NCI-H2081 (cell line): Measurements from ENCODE around the gene ERGIC1.
"Not testable (repeated sequence)": the region's sequence is repeated elsewhere in the genome, so short reads cannot be mapped to it uniquely, and the experiment has no call there.

Experiments used
- DNase-seq, 2 experiments: peaks; one replicate each; lab custom pipeline; 2025; lab: John Stamatoyannopoulos, UW

ERGIC1 gene

DNA sequence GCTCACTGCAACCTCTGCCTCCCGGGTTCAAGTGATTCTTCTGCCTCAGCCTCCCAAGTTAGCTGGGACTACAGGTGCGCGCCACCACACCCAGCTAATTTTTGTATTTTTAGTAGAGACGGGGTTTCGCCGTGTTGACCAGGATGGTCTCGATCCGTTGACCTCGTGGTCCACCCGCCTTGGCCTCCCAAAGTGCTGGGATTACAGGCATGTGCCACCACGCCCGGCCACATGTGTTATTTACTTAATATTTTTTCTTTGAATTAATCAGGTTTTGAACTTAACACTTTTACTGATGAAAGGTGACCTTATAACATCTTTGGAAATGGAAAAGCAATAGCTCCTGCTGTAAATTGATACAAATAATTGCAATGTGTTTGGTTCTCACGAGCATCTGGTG lies 13.5 kb downstream of the ERGIC1 start:
- not testable (repeated sequence) for DNase-seq

DNA sequence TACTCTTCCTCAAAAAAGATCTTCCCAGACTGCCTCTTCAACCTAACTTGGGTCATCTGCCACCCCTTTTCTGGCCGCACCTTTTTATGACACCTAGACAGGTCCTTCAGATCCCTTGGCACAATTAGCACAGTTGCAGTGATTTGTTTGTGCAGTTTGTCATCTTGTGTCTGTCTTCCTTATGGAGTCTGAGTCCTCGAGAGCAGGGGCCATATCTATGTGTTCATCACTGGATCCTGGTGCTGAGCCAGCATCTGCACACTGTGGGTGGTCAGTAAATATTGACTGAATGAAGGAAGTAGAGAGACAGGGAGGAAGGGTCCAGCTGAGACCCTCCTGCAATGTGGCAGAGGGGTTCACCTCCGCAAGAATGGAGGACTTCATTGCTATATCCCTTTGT lies 14.4 kb downstream of the ERGIC1 start:
- no peak for DNase-seq

DNA sequence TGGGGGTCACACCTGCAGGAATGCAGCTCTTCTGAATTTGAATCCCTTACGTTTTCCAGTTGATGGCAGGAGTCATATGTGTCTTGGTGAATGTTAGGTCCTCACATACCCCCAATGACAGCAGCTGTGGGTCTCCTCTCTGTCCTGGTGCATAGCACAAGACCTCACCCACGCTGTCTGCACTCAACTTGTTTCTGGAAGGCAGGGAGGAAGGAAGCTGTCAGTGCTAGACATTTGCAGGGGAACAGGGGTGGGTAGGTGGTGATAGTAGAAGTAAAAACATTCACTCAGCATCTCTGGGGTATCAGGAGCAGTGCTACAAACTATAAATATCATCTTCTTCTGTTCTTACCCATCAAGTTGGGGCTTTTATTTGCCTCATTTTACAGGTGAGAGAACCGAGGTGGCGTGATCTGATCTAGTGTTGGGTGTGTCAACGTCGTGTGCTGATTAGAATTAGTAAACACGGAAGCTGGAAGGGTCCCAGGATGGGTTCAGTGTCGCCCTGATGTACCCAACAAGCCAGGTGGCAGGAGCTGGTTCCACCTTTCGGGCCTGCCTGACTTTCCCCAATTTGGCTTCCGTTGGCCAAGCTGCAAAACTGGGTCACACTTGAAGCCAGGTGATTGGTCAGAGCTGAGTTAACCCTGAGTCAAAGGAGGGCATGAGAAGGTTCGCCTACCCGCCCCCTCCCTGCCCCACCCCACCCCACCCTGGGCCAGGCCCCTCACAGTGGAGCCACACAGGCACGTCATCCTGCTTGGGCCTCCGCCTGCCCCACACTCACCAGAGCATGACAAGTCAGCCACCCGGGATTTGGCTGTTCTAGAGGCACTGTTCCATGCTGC lies 15.8 kb downstream of the ERGIC1 start:
- no peak for DNase-seq

DNA sequence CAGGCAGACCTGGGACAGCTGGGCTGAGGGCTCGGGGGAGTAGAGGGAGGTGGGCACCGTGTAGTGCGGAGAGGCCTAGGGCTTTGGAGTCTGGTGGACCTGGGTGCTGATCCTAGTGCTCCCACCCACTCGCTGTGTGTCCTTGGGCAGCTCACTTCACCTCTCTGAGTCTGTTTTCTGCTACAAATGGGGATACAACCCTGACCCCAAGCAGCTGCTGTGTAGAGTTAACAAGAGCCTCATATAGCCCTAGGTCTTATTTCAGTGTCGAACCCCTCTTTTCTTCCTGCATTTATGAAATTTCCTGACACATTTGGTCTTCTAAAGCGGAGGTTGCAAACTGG lies 16.4 kb downstream of the ERGIC1 start:
- DNase-seq = no peak

DNA sequence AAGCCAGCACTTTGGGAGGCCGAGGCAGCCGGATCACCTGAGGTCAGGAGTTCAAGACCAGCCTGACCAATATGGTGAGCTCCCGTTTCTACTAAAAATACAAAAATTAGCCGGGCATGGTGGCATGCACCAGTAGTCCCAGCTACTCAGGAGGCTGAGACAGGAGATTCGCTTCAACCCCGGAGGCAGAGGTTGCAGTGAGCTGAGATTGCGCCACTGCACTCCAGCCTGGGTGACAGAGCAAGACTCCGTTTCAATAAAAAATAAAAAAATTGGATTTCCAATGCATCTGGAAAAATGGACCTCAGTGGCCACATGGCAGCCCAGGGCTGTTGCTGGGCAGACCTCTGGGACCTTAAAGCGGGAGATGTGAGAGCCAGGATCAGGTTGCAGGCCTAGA lies 17.2 kb downstream of the ERGIC1 start:
- DNase-seq = not testable (repeated sequence)

DNA sequence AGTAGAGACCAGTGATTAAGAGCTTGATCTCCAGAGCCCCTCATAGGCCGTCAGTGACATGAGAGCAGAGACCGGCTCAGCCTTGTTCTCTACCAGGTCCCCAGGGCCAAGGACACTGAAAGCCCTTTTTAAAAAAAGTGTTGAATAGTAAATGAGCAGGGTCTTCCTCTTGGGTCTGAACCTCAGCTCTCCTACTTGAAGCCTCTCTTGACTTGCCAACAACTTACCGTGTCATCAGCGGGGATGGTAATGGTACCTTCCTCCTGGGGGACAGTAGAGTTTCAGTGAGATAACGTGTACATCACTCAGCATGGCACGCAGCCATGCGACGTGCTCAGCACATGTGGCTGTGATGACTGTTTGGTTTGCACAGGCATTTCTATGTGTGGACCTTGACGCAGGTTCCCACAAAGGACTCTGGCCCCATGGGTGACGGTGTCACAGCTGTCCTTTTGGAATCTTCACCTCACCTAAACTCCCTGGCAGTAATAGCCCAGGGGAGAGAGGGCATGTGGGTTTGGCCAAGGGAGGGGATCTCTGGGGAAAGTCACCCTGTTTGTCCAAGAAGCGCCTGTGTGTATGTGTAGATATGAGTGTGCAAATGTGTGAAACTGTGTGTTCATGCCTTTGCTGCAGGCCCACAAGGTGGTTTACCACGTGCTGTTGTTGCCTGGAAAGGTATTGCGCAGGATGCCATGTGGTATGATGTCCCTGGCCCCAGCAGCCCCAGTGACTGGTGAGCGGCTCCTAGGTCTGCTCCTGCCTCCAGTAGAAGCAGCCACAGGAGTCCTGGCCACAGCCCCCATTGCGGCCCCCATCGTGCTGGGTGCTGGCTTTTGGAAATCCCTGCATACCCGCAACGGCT lies 18.7 kb downstream of the ERGIC1 start:
- no peak for DNase-seq

DNA sequence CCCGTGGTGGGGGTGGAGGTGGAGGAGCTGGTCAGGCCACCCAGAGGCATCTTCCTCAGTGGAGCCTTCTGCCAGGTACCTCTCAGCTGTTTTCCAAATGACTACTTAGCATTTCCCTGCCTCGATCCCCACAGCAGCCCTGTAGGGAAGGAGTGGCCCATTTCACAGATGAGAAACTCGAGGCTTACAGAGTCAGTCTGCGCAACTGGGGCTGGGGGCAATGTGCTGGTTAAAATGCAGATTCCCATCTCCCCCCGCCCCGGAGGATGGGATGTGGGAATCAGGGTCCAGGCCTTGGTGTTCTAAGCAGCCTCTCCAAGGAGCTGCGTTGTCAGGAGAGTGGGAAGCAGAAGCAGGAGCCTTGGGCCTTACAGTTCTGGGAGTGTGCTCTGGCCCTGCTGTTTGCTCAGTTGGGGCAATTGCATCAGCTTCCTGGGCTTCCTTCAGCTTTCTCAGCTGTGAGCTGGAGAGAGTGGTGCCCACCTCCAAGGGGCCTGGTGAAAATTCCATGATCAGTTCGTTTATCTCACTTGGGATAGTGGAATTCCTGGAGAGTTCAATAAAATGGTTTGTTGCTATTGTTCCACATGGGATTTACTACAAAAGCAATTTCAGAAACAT lies 19.4 kb downstream of the ERGIC1 start:
- no peak for DNase-seq

DNA sequence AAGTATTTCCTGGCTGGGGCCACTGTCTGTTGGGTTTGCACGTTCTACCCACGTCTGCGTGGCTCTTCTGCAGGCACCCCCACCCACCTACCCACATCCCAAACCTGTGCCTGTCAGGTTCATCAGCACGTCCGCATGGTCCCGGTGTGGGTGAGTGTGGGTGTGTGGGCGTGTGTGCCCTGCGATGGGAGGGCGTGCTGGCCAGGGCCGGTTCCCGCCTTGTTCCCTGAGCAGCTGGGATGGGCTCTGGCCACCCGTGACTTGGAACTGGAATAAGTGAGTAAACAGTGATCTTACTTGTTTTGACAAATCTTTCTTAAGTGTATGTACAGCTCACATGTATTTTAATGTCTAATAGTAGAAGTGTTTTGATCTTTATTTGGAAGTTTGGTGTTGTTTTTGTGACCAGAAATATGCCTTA lies 20.4 kb downstream of the ERGIC1 start:
- no peak for DNase-seq

DNA sequence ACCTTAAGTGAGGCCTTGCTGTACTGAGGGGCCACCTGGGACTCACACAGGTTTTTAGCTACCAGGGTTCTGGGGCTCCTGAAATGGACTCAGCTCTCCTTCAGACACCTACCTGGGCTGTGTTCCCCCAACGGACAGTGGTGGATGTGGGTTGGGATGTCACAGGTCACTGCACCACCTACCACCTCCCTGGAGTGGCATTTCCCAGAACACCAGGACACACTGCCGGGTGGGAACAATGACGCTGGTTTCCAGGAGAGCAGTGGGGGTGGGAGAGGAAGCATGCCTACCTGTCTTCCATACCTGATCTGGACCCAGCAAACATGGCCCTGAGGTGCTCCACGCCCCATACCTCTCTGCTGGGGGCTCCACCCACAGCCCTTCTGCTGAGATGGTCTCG lies 20.9 kb downstream of the ERGIC1 start:
- no peak for DNase-seq

DNA sequence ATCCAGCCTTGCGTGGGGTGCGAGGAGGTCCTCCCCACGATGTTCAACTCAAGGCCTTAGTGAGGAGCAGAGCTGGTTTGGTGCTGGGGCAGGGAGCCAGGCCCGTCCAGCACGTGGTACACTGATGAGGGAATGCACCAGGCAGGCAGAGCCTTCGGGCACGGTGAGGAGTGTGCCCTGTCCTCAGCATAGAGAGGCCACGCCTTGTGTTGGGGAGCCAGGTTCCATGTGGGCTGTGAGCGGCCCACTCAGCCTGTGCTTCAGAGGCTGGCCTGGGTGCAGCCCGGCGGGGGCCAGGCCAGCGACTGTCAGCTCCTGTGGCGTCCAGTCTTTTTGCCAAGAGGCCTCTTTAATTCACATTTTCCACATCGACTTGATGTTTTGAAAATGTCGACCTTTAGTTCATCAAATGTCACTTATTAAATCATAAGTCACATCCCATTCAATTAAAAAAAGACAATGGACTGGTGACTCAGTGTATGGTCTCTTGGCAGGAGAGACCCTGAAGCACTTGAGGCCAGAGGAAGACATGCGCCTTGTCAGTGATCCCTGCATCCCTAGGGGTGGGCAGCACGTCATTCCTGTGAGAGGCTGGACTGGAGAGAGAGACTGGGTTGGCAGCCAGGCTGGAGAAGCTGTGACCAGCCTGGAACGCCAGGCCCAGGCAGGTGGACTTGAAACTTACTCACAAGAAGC lies 21.7 kb downstream of the ERGIC1 start:
- no peak for DNase-seq

DNA sequence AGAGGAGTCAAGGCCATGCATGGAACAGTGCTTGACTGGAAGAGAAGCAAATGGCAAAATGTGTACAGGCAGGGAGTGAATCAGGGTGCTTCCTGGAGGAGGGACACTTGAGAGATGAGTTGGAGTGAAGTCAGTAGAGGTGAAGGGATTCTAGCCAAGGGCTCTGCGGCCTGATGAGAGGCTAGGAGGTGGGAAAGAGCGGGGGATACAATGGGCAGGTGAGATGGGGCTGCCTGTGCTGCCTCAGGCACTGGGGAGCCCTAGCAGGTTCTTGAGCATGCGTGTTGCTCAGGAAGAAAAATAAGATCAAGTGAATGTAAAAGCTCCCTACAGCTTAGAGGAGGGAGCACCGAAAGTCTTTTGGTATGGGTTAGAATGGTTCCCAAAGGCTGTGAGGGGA lies 22.3 kb downstream of the ERGIC1 start:
- no peak for DNase-seq

DNA sequence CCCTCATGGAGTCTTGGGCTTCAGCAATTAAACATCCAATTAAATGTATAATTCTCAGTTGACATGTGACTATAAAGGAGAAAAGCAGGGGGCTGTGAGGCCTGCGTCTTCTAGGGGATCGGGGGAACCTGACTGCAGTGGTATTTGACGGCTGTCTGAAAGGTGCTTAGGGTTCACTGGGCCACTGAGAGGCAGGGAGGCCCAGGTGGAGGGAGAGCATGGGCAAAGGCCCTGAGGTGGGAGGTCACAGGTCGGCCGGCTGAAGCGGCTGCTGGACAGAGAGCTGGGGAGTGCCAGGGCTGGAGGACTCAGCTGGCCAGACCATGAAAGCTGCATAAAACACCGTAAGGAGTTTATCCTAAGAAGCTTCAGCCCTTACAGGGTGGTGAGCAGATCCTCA lies 23.9 kb downstream of the ERGIC1 start:
- DNase-seq = no peak

DNA sequence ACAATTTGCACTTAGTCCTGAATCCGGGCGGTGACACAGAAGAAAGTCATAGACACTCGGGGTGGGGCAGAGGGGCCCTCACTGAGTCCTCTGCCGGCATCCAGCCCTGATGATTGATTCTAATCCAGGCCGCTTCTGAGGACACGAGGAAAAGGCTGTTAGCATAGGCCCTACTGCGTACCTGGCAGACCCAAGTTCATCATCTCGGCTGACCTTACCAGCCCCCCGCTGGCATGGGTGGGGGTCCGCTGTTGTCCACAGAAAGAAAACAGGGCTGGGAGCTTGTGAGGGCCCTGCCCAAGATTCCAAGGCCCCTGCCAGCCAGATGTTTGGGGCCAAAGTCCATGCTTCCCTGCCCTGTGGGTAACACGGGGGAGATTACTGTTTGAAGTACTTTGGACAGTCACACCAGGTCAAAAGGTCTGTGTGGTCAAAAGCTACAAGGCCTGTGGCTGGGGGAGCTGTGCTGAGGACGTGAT lies 24.5 kb downstream of the ERGIC1 start:
- DNase-seq = no peak

DNA sequence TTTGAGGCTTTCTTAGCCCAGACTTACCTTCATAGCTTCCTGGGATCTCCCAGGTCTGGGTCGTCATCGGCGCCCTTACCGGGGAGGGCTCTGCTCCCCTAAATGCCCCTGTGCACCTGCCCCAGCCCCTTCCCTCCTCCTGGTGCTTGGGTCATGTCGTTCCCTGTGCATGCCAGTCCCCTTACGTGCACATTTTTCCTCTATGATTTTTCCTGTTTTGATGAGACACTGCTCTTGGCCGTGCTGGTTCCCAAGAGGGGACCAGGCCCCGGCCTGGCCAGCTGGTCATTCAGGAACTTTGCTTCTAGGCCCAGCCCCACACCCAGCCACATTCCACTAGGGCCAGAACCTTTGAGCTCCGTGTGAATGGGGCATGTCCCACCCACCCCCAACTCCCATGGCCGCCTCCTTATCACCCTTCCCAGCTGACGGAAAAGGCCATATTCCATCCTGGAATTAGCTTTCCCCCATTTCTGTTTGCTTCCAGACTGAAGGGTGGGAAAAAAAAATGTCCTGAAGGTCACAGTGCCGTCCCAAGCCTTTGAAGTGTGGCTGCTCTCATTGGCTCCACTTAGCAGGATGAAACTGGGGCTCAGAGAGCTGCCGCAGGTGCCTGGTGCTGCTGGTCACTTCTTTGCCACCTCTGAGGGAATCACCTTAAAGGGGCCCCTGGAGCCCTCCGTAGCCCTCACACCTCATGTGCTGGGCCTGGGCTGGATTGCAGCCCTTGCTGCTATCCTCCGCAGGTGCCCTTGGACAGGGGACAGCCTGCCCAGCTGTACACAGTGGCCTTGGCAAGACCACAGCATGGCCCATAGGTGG lies 25.1 kb downstream of the ERGIC1 start:
- DNase-seq = no peak

DNA sequence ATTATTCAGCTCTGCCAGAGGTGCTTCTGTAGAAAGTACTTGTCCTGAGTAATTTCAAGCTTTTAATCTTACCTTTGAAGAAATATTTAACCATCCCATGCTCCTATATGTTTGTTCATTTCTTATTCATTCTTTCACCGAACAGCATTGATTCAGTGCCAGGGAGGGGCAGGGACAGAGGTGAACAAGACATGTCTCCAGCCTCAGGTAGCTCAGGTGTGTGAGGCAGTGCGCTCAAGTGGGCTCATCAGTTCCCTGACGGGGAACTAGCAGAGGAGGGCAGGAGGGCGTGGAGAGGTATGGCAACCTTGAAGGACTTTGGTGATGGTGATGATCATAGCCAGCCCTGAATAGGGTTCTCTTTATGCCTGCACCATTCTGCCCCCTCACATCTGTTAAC lies 25.9 kb downstream of the ERGIC1 start:
- DNase-seq = no peak

DNA sequence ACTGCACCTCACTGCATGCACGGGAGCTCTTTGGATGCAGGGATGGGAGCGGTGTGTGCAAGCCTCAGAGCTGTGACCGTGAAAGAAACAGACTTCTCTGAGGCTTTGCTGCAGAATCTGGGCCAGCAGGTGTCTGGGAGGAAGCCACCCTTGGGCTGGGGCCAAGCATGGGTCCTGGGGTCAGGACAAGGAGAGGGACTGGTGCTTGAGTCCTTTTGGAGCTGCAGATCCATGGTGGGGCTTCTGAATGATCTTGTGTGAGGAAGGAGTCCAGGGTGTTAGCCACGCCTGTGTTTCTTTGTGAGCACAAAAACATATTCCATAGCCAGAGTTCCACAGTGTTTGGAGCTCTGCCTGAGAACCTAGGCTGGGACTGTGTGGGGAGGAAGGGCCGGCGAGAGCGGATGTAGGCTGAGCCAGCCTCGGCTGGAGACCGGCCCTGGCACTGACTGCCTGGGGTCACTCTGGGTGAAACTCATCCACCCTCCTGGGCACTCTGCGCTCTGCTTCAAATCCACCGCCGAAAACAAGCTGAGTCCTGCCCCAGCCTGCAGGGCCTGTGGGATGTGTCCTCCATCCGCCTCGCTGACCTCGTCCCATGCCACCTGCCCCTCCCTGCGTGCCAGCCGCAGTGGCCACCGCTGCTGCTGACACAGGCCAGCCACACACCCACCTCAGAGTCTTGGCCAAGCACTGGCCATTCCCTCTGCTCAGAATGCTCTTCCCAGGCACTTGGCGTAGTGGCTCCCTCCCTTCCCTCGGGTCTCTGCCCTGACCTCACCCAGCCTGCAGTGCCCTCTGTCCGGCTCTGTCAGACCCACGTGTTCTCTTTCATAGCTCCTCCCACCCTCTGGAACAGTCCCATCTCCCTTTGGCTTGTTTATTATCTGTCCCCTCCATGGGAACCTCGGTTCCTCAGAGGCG lies 26.7 kb downstream of the ERGIC1 start:
- DNase-seq = no peak

DNA sequence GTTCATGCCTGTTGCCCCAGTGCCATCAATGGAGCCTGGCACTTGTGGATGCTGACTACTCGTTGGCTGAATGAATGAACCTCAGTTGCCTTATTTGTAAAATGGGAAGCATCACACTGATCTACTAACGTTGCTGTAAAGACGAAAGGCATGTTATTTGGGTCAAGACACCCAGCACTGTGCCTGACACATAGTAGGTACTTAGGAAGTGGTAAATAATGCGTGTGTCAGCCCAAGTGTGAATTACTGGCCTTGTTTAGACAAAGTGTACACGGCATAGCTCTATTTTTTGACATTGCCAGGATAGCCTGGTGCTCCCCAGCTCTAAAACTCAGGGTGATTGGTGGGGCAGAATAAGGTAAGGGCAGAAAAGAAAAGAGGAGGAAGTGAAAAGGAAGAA lies 27.4 kb downstream of the ERGIC1 start:
- DNase-seq = no peak

DNA sequence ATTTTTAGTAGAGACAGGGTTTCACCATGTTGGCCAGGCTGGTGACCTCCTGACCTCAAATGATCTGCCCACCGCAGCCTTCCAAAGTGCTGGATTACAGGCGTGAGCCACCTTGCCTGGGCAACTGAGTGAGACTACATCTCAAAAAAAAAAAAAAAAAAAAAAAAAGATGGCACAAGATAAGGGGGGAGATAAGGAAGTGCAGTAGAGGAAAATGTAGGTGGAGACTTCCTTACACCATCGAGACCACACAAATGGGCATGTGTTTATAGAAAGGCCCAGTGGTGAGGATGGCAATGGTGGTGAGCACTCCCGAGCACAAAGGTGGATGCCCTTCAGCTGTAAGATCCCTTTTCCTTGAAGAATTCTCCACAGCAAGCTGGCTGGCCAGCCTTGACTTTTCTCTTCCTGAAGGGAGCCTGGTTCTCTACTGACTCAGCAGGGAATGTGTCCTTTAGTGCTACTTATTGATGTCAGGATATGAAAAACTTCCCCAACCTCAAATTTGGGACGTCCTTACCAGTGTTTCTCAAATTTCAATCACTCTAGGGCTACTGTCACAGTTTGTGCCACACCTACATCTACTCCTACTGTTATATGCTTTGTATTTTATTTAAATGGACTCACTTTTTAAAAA lies 28.2 kb downstream of the ERGIC1 start:
- DNase-seq = no peak

DNA sequence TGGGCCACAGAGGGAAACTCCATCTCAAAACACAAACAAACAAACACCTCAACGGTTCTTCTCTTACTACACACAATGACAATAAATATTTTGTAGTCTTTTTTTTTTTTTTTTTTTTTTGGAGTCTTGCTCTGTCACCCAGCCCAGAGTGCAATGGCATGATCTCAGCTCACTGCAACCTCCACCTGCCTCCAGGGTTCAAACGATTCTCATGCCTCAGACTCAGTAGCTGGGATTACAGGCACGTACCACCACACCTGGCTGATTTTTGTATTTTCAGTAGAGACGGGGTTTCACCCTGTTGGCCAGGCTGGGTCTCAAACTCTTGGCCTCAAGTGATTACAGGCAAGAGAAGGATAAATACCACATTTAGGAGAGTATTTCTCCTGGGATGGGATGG lies 30.1 kb downstream of the ERGIC1 start:
- DNase-seq = not testable (repeated sequence)

DNA sequence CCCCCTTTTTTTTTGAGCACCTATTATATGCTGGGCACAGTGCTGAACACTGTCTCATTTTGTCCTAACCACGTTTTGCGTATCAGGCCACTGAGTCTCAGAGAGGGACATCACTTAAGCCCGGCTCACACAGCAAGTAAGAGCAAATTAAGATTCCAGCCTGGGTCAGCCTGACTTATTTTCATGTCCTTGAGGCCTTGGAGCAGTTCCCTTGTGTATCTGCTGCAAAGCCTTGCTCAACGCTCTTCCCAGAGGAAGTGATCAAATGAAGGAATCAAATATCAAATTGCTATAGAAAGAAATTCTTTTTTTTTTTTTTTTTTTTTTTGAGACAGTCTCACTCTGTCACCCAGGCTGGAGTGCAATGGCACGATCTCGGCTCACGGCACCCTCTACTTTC lies 30.7 kb downstream of the ERGIC1 start:
- DNase-seq = no peak
